Esophagus squamous epithelium (tissue), 4 donors: ENCODE measurements around the gene GPRIN2.

ENCODE experiments used
- POLR2A ChIP-seq, 4 donors: fragments of 450-650 bp; IDR thresholded peaks; one replicate each; pipeline ENCODE4 v1.6.1; 2017; ENCODE audit warnings: antibody characterized with exemption in 4 of 4, mild to moderate bottlenecking in 4 of 4, moderate library complexity in 3 of 4
- TF ChIP-seq, protein P1 (sequence below), 6 experiments: fragments of 450-650 bp in 4 of 6; fragments of 200-600 bp in 2 of 6; sonication (generic) in 2 of 6; IDR thresholded peaks; one replicate each; pipeline ENCODE4 v1.5.1; 2016 to 2019; ENCODE audit warnings: antibody characterized with exemption in 6 of 6, mild to moderate bottlenecking in 4 of 6, moderate library complexity in 4 of 6

DNA sequence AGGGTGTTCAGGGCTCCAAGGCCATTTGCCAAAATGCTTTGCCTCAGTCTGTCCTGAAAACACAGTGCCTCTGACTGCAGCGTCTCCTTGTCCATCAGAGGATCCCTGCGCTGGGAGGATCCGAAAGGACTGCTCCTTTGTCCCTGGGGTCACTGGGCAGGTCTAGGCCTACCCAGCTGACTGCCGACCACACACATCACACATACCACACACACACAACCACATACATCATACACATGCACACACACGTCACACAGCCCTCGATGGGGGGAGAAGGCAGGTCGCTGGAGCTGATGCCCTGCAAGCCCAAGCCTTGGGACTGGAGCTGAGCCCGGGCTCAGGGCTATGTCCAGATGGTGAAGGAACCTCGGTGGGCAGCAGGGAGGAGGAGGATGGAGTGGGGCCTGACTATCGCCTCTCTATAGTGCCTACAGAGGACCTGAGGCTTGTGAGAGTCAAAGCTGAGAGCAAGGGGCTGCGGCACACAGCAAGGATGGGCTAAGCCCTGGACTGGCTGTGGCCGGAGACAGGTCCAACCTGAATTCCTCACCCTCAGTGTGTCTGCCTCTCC lies 29.1 kb downstream of the GPRIN2 start:
- no peak for TF ChIP-seq POLR2A (IDR thresholded peaks at IDR 0.05)
- TF ChIP-seq, protein P1, sequence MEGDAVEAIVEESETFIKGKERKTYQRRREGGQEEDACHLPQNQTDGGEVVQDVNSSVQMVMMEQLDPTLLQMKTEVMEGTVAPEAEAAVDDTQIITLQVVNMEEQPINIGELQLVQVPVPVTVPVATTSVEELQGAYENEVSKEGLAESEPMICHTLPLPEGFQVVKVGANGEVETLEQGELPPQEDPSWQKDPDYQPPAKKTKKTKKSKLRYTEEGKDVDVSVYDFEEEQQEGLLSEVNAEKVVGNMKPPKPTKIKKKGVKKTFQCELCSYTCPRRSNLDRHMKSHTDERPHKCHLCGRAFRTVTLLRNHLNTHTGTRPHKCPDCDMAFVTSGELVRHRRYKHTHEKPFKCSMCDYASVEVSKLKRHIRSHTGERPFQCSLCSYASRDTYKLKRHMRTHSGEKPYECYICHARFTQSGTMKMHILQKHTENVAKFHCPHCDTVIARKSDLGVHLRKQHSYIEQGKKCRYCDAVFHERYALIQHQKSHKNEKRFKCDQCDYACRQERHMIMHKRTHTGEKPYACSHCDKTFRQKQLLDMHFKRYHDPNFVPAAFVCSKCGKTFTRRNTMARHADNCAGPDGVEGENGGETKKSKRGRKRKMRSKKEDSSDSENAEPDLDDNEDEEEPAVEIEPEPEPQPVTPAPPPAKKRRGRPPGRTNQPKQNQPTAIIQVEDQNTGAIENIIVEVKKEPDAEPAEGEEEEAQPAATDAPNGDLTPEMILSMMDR (IDR thresholded peaks at IDR 0.05) = no peak
